HEK293 (cell line): ENCODE data around the gene PPIE.
A peak's percentile ranks its signal among the peaks of the same experiment; 100 is the strongest.

Experiments
- CTCF ChIA-PET: fragments of 350-600 bp; formaldehyde crosslinking; extraction: SDS; loops from one replicate; lab custom pipeline; 2021; ENCODE audit warnings: antibody characterized with exemption; lab: Yijun Ruan, JAX
- POLR2A ChIA-PET: fragments of 300-600 bp; formaldehyde crosslinking; extraction: SDS; loops from one replicate; lab custom pipeline; 2020; ENCODE audit warnings: antibody characterized with exemption, inconsistent platforms; lab: Yijun Ruan, JAX
- H3K27ac ChIP-seq: fragments of 200-500 bp; sonication (Bioruptor generic); 2 replicates; pipeline ENCODE4 v1.5.1; 2014; ENCODE audit warnings: low read depth, low read length, control low read depth, inconsistent platforms; ENCODE audit errors: extremely low read depth
- H3K36me3 ChIP-seq, 2 experiments: fragments of 200-500 bp in 1 of 2; sonication (Bioruptor generic) in 1 of 2; 1 replicate in 1 of 2; 2 replicates in 1 of 2; pipeline ENCODE4 v1.5.1; 2014 to 2017; ENCODE audit warnings: inconsistent platforms in 2 of 2, low read length in 2 of 2; ENCODE audit not compliant: control insufficient read depth in 2 of 2, insufficient read depth in 1 of 2
- H3K4me1 ChIP-seq: fragments of 200-500 bp; sonication (Bioruptor generic); 2 replicates; pipeline ENCODE4 v1.5.1; 2014; ENCODE audit warnings: mild to moderate bottlenecking, low read length, inconsistent platforms; ENCODE audit not compliant: control insufficient read depth, insufficient read depth
- H3K4me3 ChIP-seq: 2 replicates; pipeline ENCODE4 v1.5.1; 2011; ENCODE audit warnings: low read depth, mild to moderate bottlenecking, control low read depth, low read length, moderate library complexity
- H3K9me3 ChIP-seq: fragments of 200-500 bp; sonication (Bioruptor generic); 2 replicates; pipeline ENCODE4 v1.5.1; 2014; ENCODE audit warnings: low read depth, low read length, inconsistent platforms; ENCODE audit not compliant: control insufficient read depth, insufficient read depth
- KLF17 ChIP-seq: fragments of 450-650 bp; formaldehyde crosslinking; IDR thresholded peaks from 2 replicates; pipeline ENCODE4 v1.5.1; 2016; ENCODE audit warnings: missing biosample characterization, missing genetic modification characterization
- MZF1 ChIP-seq: fragments of 450-650 bp; formaldehyde crosslinking; IDR thresholded peaks from 2 replicates; pipeline ENCODE4 v1.5.1; 2017; ENCODE audit warnings: missing biosample characterization, missing genetic modification characterization, borderline replicate concordance
- SCRT1 ChIP-seq: fragments of 450-650 bp; formaldehyde crosslinking; IDR thresholded peaks from 2 replicates; pipeline ENCODE4 v1.5.1; 2016; ENCODE audit warnings: missing biosample characterization, missing genetic modification characterization, borderline replicate concordance
- SCRT2 ChIP-seq: fragments of 450-650 bp; formaldehyde crosslinking; IDR thresholded peaks from 2 replicates; pipeline ENCODE4 v1.5.1; 2016; ENCODE audit warnings: missing biosample characterization, missing genetic modification characterization
- ZIC2 ChIP-seq: fragments of 450-650 bp; formaldehyde crosslinking; IDR thresholded peaks from 2 replicates; pipeline ENCODE4 v1.5.1; 2016; ENCODE audit warnings: missing biosample characterization, missing genetic modification characterization
- ZNF140 ChIP-seq: fragments of 450-650 bp; formaldehyde crosslinking; IDR thresholded peaks from 2 replicates; pipeline ENCODE4 v1.5.1; 2016; ENCODE audit warnings: missing biosample characterization, missing genetic modification characterization
- ZNF2 ChIP-seq: fragments of 450-650 bp; formaldehyde crosslinking; IDR thresholded peaks from 2 replicates; pipeline ENCODE4 v1.5.1; 2016; ENCODE audit warnings: missing biosample characterization, missing genetic modification characterization
- ZNF292 ChIP-seq: fragments of 450-650 bp; formaldehyde crosslinking; IDR thresholded peaks from 2 replicates; pipeline ENCODE4 v1.5.1; 2016; ENCODE audit warnings: low read depth, missing biosample characterization, missing genetic modification characterization, borderline replicate concordance
- ZNF302 ChIP-seq: fragments of 450-650 bp; formaldehyde crosslinking; IDR thresholded peaks from 2 replicates; pipeline ENCODE4 v1.5.1; 2016; ENCODE audit warnings: missing biosample characterization, missing genetic modification characterization, low read depth
- ZNF391 ChIP-seq: fragments of 450-650 bp; formaldehyde crosslinking; IDR thresholded peaks from 2 replicates; pipeline ENCODE4 v1.5.1; 2016; ENCODE audit warnings: low read depth, missing biosample characterization, missing genetic modification characterization, borderline replicate concordance
- ZNF394 ChIP-seq: fragments of 450-650 bp; formaldehyde crosslinking; IDR thresholded peaks from 2 replicates; pipeline ENCODE4 v1.5.1; 2016; ENCODE audit warnings: missing biosample characterization, missing genetic modification characterization, mild to moderate bottlenecking, moderate library complexity, borderline replicate concordance
- ZNF510 ChIP-seq: fragments of 450-650 bp; formaldehyde crosslinking; IDR thresholded peaks from 2 replicates; pipeline ENCODE4 v1.5.1; 2018; ENCODE audit warnings: mild to moderate bottlenecking, missing genetic modification characterization, missing biosample characterization; ENCODE audit not compliant: insufficient replicate concordance
- ZNF544 ChIP-seq: fragments of 450-650 bp; formaldehyde crosslinking; IDR thresholded peaks from 2 replicates; pipeline ENCODE4 v1.5.0; 2017; ENCODE audit warnings: missing biosample characterization, missing genetic modification characterization
- ZNF549 ChIP-seq: fragments of 450-650 bp; IDR thresholded peaks from 2 replicates; pipeline ENCODE4 v1.5.1; 2018; ENCODE audit warnings: missing biosample characterization, missing genetic modification characterization, mild to moderate bottlenecking, inconsistent platforms, moderate library complexity
- ZNF664 ChIP-seq: fragments of 450-650 bp; formaldehyde crosslinking; IDR thresholded peaks from 2 replicates; pipeline ENCODE4 v1.5.1; 2016; ENCODE audit warnings: missing biosample characterization, missing genetic modification characterization
- ZNF704 ChIP-seq: fragments of 450-650 bp; formaldehyde crosslinking; IDR thresholded peaks from 2 replicates; pipeline ENCODE4 v1.5.1; 2016; ENCODE audit warnings: missing biosample characterization, missing genetic modification characterization
- ZSCAN18 ChIP-seq: fragments of 450-650 bp; formaldehyde crosslinking; IDR thresholded peaks from 2 replicates; pipeline ENCODE4 v1.5.1; 2016; ENCODE audit warnings: missing biosample characterization, missing genetic modification characterization
- ZSCAN30 ChIP-seq: fragments of 450-650 bp; IDR thresholded peaks from 2 replicates; pipeline ENCODE4 v1.5.1; 2018; ENCODE audit warnings: missing biosample characterization, mild to moderate bottlenecking, missing genetic modification characterization, moderate library complexity
- TF ChIP-seq, protein P1 (sequence below): fragments of 450-650 bp; formaldehyde crosslinking; IDR thresholded peaks from 2 replicates; pipeline ENCODE4 v1.5.1; 2016; ENCODE audit warnings: missing biosample characterization, missing genetic modification characterization
- TF ChIP-seq, protein P2 (sequence below): fragments of 450-650 bp; formaldehyde crosslinking; IDR thresholded peaks from 2 replicates; pipeline ENCODE4 v1.5.1; 2016; ENCODE audit warnings: missing biosample characterization, missing genetic modification characterization
- TF ChIP-seq, protein P3 (sequence below): fragments of 450-650 bp; formaldehyde crosslinking; conservative IDR thresholded peaks from 2 replicates; pipeline ENCODE4 v1.5.1; 2016; ENCODE audit warnings: low read depth, missing biosample characterization, missing genetic modification characterization
- TF ChIP-seq, protein P4 (sequence below): fragments of 450-650 bp; formaldehyde crosslinking; IDR thresholded peaks from 2 replicates; pipeline ENCODE4 v1.5.1; 2016; ENCODE audit warnings: missing biosample characterization, missing genetic modification characterization

PPIE gene

GRCh38 chr1:39788758-39789570 lies 50.3 kb downstream of the PPIE start, which contains the start of gene BMP8B:
TSS of gene BMP8B (minus strand) at chr1:39788865. CDS start at chr1:39788485, 380 bp downstream.
- CTCF ChIA-PET, result interaction anchor here (1.7 kb wide), 1 partner anchor 12 kb away, joined by 8 read pairs; no protein-coding TSS in a partner anchor
- no peaks in the 10 kb centered on the region for H3K9me3 ChIP-seq
- no peaks in the 10 kb centered on the region for H3K36me3 ChIP-seq
- H3K27ac ChIP-seq, result peak within 1 kb of the TSS; percentile 25; the same call in 1 of the 2 replicates
- POLR2A ChIA-PET, result interaction anchor here (0.9 to 1.9 kb wide), 6 partner anchors 9 to 215 kb away, joined by 3 to 8 read pairs (median 4); partner anchors contain the start of gene PPIE
- H3K4me1 ChIP-seq, result no peaks in the 10 kb centered on the region
- peak within 1 kb of the TSS; percentile 71 for H3K4me3 ChIP-seq
- TF ChIP-seq ZNF510 (no peak), ZNF302 (tag by site-specific recombination) (no peak), ZNF2 (tag by site-specific recombination) (no peak), MZF1 (tag by site-specific recombination) (no peak), KLF17 (tag by site-specific recombination) (peak; percentile 67; the same call in 1 of the 2 replicates), ZNF704 (tag by site-specific recombination) (no peak), ZNF394 (tag by site-specific recombination) (peak; percentile 26; the same call in 1 of the 2 replicates), ZNF140 (tag by site-specific recombination) (no peak), ZNF391 (no peak), ZSCAN18 (tag by site-specific recombination) (no peak), ZSCAN30 (tag by site-specific recombination) (no peak; the same call in 1 of the 2 replicates), ZNF292 (tag by site-specific recombination) (no peak), ZNF664 (tag by site-specific recombination) (no peak), SCRT2 (tag by site-specific recombination) (peak; percentile 82), SCRT1 (no peak), ZIC2 (tag by site-specific recombination) (peak; percentile 29; the same call in 1 of the 2 replicates), ZNF549 (peak; percentile 43; the same call in 1 of the 2 replicates), ZNF544 (tag by site-specific recombination) (no peak)
- TF ChIP-seq, protein P1, sequence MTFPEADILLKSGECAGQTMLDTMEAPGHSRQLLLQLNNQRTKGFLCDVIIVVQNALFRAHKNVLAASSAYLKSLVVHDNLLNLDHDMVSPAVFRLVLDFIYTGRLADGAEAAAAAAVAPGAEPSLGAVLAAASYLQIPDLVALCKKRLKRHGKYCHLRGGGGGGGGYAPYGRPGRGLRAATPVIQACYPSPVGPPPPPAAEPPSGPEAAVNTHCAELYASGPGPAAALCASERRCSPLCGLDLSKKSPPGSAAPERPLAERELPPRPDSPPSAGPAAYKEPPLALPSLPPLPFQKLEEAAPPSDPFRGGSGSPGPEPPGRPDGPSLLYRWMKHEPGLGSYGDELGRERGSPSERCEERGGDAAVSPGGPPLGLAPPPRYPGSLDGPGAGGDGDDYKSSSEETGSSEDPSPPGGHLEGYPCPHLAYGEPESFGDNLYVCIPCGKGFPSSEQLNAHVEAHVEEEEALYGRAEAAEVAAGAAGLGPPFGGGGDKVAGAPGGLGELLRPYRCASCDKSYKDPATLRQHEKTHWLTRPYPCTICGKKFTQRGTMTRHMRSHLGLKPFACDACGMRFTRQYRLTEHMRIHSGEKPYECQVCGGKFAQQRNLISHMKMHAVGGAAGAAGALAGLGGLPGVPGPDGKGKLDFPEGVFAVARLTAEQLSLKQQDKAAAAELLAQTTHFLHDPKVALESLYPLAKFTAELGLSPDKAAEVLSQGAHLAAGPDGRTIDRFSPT (tag by site-specific recombination), result peak; percentile 81
- TF ChIP-seq, protein P2, sequence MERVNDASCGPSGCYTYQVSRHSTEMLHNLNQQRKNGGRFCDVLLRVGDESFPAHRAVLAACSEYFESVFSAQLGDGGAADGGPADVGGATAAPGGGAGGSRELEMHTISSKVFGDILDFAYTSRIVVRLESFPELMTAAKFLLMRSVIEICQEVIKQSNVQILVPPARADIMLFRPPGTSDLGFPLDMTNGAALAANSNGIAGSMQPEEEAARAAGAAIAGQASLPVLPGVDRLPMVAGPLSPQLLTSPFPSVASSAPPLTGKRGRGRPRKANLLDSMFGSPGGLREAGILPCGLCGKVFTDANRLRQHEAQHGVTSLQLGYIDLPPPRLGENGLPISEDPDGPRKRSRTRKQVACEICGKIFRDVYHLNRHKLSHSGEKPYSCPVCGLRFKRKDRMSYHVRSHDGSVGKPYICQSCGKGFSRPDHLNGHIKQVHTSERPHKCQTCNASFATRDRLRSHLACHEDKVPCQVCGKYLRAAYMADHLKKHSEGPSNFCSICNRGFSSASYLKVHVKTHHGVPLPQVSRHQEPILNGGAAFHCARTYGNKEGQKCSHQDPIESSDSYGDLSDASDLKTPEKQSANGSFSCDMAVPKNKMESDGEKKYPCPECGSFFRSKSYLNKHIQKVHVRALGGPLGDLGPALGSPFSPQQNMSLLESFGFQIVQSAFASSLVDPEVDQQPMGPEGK (tag by site-specific recombination), result peak; percentile 48; the same call in 1 of the 2 replicates
- TF ChIP-seq, protein P3, sequence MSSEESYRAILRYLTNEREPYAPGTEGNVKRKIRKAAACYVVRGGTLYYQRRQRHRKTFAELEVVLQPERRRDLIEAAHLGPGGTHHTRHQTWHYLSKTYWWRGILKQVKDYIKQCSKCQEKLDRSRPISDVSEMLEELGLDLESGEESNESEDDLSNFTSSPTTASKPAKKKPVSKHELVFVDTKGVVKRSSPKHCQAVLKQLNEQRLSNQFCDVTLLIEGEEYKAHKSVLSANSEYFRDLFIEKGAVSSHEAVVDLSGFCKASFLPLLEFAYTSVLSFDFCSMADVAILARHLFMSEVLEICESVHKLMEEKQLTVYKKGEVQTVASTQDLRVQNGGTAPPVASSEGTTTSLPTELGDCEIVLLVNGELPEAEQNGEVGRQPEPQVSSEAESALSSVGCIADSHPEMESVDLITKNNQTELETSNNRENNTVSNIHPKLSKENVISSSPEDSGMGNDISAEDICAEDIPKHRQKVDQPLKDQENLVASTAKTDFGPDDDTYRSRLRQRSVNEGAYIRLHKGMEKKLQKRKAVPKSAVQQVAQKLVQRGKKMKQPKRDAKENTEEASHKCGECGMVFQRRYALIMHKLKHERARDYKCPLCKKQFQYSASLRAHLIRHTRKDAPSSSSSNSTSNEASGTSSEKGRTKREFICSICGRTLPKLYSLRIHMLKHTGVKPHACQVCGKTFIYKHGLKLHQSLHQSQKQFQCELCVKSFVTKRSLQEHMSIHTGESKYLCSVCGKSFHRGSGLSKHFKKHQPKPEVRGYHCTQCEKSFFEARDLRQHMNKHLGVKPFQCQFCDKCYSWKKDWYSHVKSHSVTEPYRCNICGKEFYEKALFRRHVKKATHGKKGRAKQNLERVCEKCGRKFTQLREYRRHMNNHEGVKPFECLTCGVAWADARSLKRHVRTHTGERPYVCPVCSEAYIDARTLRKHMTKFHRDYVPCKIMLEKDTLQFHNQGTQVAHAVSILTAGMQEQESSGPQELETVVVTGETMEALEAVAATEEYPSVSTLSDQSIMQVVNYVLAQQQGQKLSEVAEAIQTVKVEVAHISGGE (tag by site-specific recombination), result peak; percentile 53; the same call in 1 of the 2 replicates
- TF ChIP-seq, protein P4, sequence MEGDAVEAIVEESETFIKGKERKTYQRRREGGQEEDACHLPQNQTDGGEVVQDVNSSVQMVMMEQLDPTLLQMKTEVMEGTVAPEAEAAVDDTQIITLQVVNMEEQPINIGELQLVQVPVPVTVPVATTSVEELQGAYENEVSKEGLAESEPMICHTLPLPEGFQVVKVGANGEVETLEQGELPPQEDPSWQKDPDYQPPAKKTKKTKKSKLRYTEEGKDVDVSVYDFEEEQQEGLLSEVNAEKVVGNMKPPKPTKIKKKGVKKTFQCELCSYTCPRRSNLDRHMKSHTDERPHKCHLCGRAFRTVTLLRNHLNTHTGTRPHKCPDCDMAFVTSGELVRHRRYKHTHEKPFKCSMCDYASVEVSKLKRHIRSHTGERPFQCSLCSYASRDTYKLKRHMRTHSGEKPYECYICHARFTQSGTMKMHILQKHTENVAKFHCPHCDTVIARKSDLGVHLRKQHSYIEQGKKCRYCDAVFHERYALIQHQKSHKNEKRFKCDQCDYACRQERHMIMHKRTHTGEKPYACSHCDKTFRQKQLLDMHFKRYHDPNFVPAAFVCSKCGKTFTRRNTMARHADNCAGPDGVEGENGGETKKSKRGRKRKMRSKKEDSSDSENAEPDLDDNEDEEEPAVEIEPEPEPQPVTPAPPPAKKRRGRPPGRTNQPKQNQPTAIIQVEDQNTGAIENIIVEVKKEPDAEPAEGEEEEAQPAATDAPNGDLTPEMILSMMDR (tag by site-specific recombination), result peak; percentile 40; the same call in 1 of the 2 replicates
